Left lobe of liver (tissue), 2 donors: Measurements from ENCODE around the gene SLC25A29. TPM values are rescaled to one million over a fixed set of nuclear protein-coding genes. Genes with fewer than 3 reads are reported as not detected.
"Not testable (repeated sequence)": the region's sequence is repeated elsewhere in the genome, so short reads cannot be mapped to it uniquely, and the experiment has no call there.

ENCODE experiments used
- ATAC-seq: fragments of 200-7000 bp; cut with Tn5 transposase; one replicate; pipeline ENCODE4 v1.9.1; 2020; ENCODE audit warnings: mild to moderate bottlenecking, moderate library complexity
- DNase-seq: peaks from one replicate; pipeline ENCODE4 v3.0.0-alpha.2; 2020; ENCODE audit warnings: low spot score
- total RNA-seq: library from RNA; stranded (reverse); gene quantifications from one replicate; pipeline ENCODE4 v1.2.1, GENCODE V29; 2021
- donor health status: DM: no; HTN: no; CAD: no; lungs with moderate emphysema.
- donor health status: DM: no; HTN: yes; CAD: no.

The SLC25A29 gene
- total RNA-seq, 1 donor from 2014 or later: 34.1 TPM

- DNase-seq: no peak
- peak; percentile 15 for ATAC-seq
Measured at GRCh38 chr14:100313464-100314230, 7.4 kb upstream of the SLC25A29 start.

- ATAC-seq: no peak
- DNase-seq: no peak
Measured at GRCh38 chr14:100312877-100313400, 6.7 kb upstream of the SLC25A29 start.

GRCh38 chr14:100312110-100312876 lies 6.0 kb upstream of the SLC25A29 start:
- DNase-seq, ATAC-seq: not testable (repeated sequence)

- ATAC-seq: no peak
Measured at GRCh38 chr14:100309028-100309737, 2.9 kb upstream of the SLC25A29 start.

GRCh38 chr14:100308427-100308792 lies 2.2 kb upstream of the SLC25A29 start:
- not testable (repeated sequence) for DNase-seq, ATAC-seq

More at GRCh38 chr14:100309028-100309737, 2.9 kb upstream of the SLC25A29 start:
- no peak for DNase-seq

GRCh38 chr14:100307766-100308426 lies 1.7 kb upstream of the SLC25A29 start:
- ATAC-seq (no peak), DNase-seq (no peak)

- DNase-seq (peak; percentile 60), ATAC-seq (peak; percentile 22)
Measured at GRCh38 chr14:100306998-100307765, 938 bp upstream of the SLC25A29 start.

- DNase-seq: peak; percentile 54
- ATAC-seq: peak; percentile 1
Measured at GRCh38 chr14:100305324-100306100, 732 bp downstream of the SLC25A29 start.

- DNase-seq (peak; percentile 63), ATAC-seq (peak; percentile 17)
Measured at GRCh38 chr14:100304825-100305323, 1.4 kb downstream of the SLC25A29 start.

GRCh38 chr14:100303925-100304324 lies 2.3 kb downstream of the SLC25A29 start:
- ATAC-seq (no peak), DNase-seq (no peak)

- ATAC-seq (no peak), DNase-seq (no peak)
Measured at GRCh38 chr14:100303179-100303578, 3.1 kb downstream of the SLC25A29 start.

GRCh38 chr14:100302616-100303015 lies 3.6 kb downstream of the SLC25A29 start:
- ATAC-seq: no peak
- DNase-seq: no peak

GRCh38 chr14:100299238-100299560 lies 7.0 kb downstream of the SLC25A29 start:
- ATAC-seq: no peak
- no peak for DNase-seq

GRCh38 chr14:100298551-100299237 lies 7.5 kb downstream of the SLC25A29 start:
- ATAC-seq: no peak
- DNase-seq: no peak

- DNase-seq (no peak), ATAC-seq (peak; percentile 66)
Measured at GRCh38 chr14:100297320-100298300, 8.6 kb downstream of the SLC25A29 start.

- not testable (repeated sequence) for ATAC-seq, DNase-seq
Measured at GRCh38 chr14:100296729-100297128, 9.5 kb downstream of the SLC25A29 start.

GRCh38 chr14:100296106-100296651 lies 10.1 kb downstream of the SLC25A29 start:
- DNase-seq (no peak), ATAC-seq (no peak)
